ENCODE results near the gene SUN5. TPM values are rescaled to one million over a fixed set of nuclear protein-coding genes. Genes with fewer than 3 reads are reported as not detected.

Gene SUN5
- total RNA-seq, 1 donor = not detected

Other genes with a start within 250 kb of the SUN5 start
- 2.4 and 2.5 TPM in 2 replicates for gene DNMT3B, start 242.0 kb downstream of the SUN5 start, total RNA-seq
- gene MAPRE1, start 184.5 kb downstream of the SUN5 start, total RNA-seq = 74.8 and 80.3 TPM in 2 replicates
- 1.4 TPM in 1 of 2 replicates, not detected in the other for gene EFCAB8, start 145.5 kb downstream of the SUN5 start, total RNA-seq
- not detected in 2 replicates for gene BPIFB2, start 3.3 kb upstream of the SUN5 start, total RNA-seq
- gene BPIFB6, start 27.2 kb upstream of the SUN5 start, total RNA-seq = not detected in 2 replicates
- gene BPIFB3, start 49.5 kb upstream of the SUN5 start, total RNA-seq = not detected in 2 replicates
- not detected in 2 replicates for gene BPIFB4, start 75.2 kb upstream of the SUN5 start, total RNA-seq
- not detected in 2 replicates for gene BPIFA2, start 163.7 kb upstream of the SUN5 start, total RNA-seq
- not detected in 2 replicates for gene BPIFA3, start 212.9 kb upstream of the SUN5 start, total RNA-seq
- not detected in 2 replicates for gene BPIFA1, start 231.6 kb upstream of the SUN5 start, total RNA-seq